Sigmoid colon (tissue), 7 donors: ENCODE measurements around the gene KLK6. TPM values are rescaled to one million over a fixed set of nuclear protein-coding genes. Genes with fewer than 3 reads are reported as not detected.

ENCODE experiments used
- DNase-seq: peaks from one replicate; pipeline ENCODE4 v3.0.0-alpha.2; 2019
- H3K27ac ChIP-seq, 4 donors: fragments of 200-600 bp; sonication (generic); one replicate each; pipeline ENCODE4 v1.5.1; 2016 to 2019; ENCODE audit warnings: mild to moderate bottlenecking in 1 of 4
- H3K27me3 ChIP-seq, 3 donors: fragments of 200-600 bp; sonication (generic); one replicate each; pipeline ENCODE4 v1.5.1; 2019; ENCODE audit warnings: mild to moderate bottlenecking in 1 of 3
- H3K36me3 ChIP-seq, 4 donors: fragments of 200-600 bp; sonication (generic); one replicate each; pipeline ENCODE4 v1.5.1; 2016 to 2019
- H3K4me1 ChIP-seq, 4 donors: fragments of 200-600 bp; sonication (generic); one replicate each; pipeline ENCODE4 v1.5.1; 2017 to 2019
- H3K4me3 ChIP-seq, 4 donors: fragments of 200-600 bp; sonication (generic); one replicate each; pipeline ENCODE4 v1.5.1; 2017 to 2019; ENCODE audit warnings: mild to moderate bottlenecking in 2 of 4, moderate library complexity in 1 of 4
- H3K9me3 ChIP-seq, 4 donors: fragments of 200-600 bp in 3 of 4; sonication (generic) in 3 of 4; one replicate each; pipeline versions ENCODE4 v1.5.1 to v1.6.1; 2013 to 2019
- CTCF ChIP-seq, 4 experiments: fragments of 450-650 bp in 3 of 4; fragments of 200-600 bp in 1 of 4; IDR thresholded peaks; one replicate each; pipeline ENCODE4 v1.5.1; 2016 to 2019; ENCODE audit warnings: antibody characterized with exemption in 4 of 4, mild to moderate bottlenecking in 3 of 4, moderate library complexity in 2 of 4
- EP300 ChIP-seq, 4 donors: sonication (generic); formaldehyde crosslinking; IDR thresholded peaks; one replicate each; pipeline ENCODE4 v1.6.1; 2017; ENCODE audit warnings: antibody characterized with exemption in 4 of 4
- POLR2A ChIP-seq, 2 donors: fragments of 450-650 bp; IDR thresholded peaks; one replicate each; pipeline ENCODE4 v1.6.1; 2016; ENCODE audit warnings: antibody characterized with exemption in 2 of 2, mild to moderate bottlenecking in 2 of 2, moderate library complexity in 2 of 2
- POLR2AphosphoS5 ChIP-seq, 4 donors: sonication (generic); formaldehyde crosslinking; IDR thresholded peaks; one replicate each; pipeline ENCODE4 v1.6.1; 2017; ENCODE audit warnings: antibody characterized with exemption in 4 of 4
- WGBS, 2 donors: extraction: QIAGEN DNeasy Blood & Tissue Kit; methylation state at CpG; one replicate each; pipeline ENCODE4 v1.1.7; 2013; 5-methylcytosine and 5-hydroxymethylcytosine counted together
- intact Hi-C: fragments of 100-400 bp; cut with DNase I; formaldehyde crosslinking; loops from one replicate; pipeline ENCODE4 v1.15.1; 2023
- polyA plus RNA-seq, 3 donors: library from polyadenylated mRNA; stranded (reverse); fragments of 200-250 nt; gene quantifications; one replicate each; pipeline ENCODE4 v1.2.3, GENCODE V29; 2013
- total RNA-seq, 4 donors: library from RNA; depleted of rRNA; stranded (reverse); fragments of >200 nt; gene quantifications; one replicate each; pipeline ENCODE4 v1.1.0, GENCODE V29; 2016
- donor health status: healthy with polysubstance abuse.
- donor health status: Bipolar disorder and iron deficiency.
- donor health status: healthy.

Gene KLK6
- total and polyA plus RNA-seq, 7 donors, result not detected

GRCh38 chr19:50925734-50926133, 43.7 kb downstream of the KLK6 start:
- intact Hi-C loops, result loop anchor here (10.0 kb wide), 1 partner anchor 571 kb away; no protein-coding TSS in a partner anchor
- no peak overlapping the region for H3K4me3 ChIP-seq
- no peak for DNase-seq
- no peak overlapping the region for H3K27ac ChIP-seq
- no peaks in the 10 kb centered on the region for H3K36me3 ChIP-seq
- peaks cover 0 to 49% (median 32%) of the 10 kb centered on the region in 3 donors for H3K27me3 ChIP-seq
- H3K9me3 ChIP-seq, result no peaks in the 10 kb centered on the region
- TF ChIP-seq POLR2AphosphoS5 (IDR thresholded peaks at IDR 0.05) (no peak), CTCF (IDR thresholded peaks at IDR 0.05) (no peak), POLR2A (IDR thresholded peaks at IDR 0.05) (no peak), EP300 (IDR thresholded peaks at IDR 0.05) (no peak)
- WGBS, 2 donors, result 80 to 90% methylated on average over 2 of the region's 2 CpGs
- H3K4me1 ChIP-seq, result peaks cover 0 to 5% (median 0%) of the 10 kb centered on the region in 4 donors

DNA sequence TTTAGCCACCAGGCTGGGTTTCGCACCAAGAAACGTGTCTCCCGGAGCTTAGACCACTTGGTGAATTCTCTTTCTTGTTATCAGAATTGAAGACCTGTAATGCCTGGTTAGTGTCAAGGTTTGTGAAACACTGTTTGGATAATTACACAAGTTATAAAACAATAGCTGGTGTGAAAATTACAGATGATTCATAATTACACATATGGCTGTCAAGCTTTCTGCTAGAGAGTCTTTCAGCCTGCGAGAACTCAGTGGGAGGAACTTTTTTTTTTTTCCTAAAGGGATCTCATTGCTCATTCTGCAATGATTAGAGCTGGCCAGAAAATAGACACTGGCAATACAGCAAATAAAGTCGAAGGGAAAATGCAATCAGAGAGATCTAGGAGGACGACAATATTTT, 44.8 kb downstream of the KLK6 start:
- no peak for DNase-seq
- no peak overlapping the region for H3K27ac ChIP-seq
- peaks cover 0 to 47% (median 29%) of the 10 kb centered on the region in 3 donors for H3K27me3 ChIP-seq
- 51 to 61% methylated on average over 6 of the region's 6 CpGs for WGBS, 2 donors
- no peak overlapping the region for H3K4me3 ChIP-seq
- peaks cover 0 to 5% (median 0%) of the 10 kb centered on the region in 4 donors for H3K4me1 ChIP-seq
- H3K9me3 ChIP-seq, result no peaks in the 10 kb centered on the region
- TF ChIP-seq POLR2A (IDR thresholded peaks at IDR 0.05) (no peak), EP300 (IDR thresholded peaks at IDR 0.05) (no peak), CTCF (IDR thresholded peaks at IDR 0.05) (no peak), POLR2AphosphoS5 (IDR thresholded peaks at IDR 0.05) (no peak)
- H3K36me3 ChIP-seq, result no peaks in the 10 kb centered on the region
- intact Hi-C loops, result loop anchor here (10.0 kb wide), 1 partner anchor 570 kb away; no protein-coding TSS in a partner anchor

- H3K9me3 ChIP-seq, result no peaks in the 10 kb centered on the region
- 27 to 33% methylated on average over 21 of the region's 21 CpGs for WGBS, 2 donors
- no peaks in the 10 kb centered on the region for H3K36me3 ChIP-seq
- DNase-seq, result peak; percentile 80
- TF ChIP-seq CTCF (IDR thresholded peaks at IDR 0.05) (peak; percentile 27 to 78 (median 63)), EP300 (IDR thresholded peaks at IDR 0.05) (no peak), POLR2AphosphoS5 (IDR thresholded peaks at IDR 0.05) (no peak), POLR2A (IDR thresholded peaks at IDR 0.05) (no peak)
- intact Hi-C loops, result loop anchor here (10.0 kb wide), 1 partner anchor 568 kb away; no protein-coding TSS in a partner anchor
- H3K4me3 ChIP-seq, result no peak overlapping the region
- peaks cover 0 to 5% (median 0%) of the 10 kb centered on the region in 4 donors for H3K4me1 ChIP-seq
- H3K27me3 ChIP-seq, result peaks cover 0 to 39% (median 9%) of the 10 kb centered on the region in 3 donors
- no peak overlapping the region for H3K27ac ChIP-seq
These were observed 47.0 kb downstream of the KLK6 start for GRCh38 chr19:50922317-50922853.

DNA sequence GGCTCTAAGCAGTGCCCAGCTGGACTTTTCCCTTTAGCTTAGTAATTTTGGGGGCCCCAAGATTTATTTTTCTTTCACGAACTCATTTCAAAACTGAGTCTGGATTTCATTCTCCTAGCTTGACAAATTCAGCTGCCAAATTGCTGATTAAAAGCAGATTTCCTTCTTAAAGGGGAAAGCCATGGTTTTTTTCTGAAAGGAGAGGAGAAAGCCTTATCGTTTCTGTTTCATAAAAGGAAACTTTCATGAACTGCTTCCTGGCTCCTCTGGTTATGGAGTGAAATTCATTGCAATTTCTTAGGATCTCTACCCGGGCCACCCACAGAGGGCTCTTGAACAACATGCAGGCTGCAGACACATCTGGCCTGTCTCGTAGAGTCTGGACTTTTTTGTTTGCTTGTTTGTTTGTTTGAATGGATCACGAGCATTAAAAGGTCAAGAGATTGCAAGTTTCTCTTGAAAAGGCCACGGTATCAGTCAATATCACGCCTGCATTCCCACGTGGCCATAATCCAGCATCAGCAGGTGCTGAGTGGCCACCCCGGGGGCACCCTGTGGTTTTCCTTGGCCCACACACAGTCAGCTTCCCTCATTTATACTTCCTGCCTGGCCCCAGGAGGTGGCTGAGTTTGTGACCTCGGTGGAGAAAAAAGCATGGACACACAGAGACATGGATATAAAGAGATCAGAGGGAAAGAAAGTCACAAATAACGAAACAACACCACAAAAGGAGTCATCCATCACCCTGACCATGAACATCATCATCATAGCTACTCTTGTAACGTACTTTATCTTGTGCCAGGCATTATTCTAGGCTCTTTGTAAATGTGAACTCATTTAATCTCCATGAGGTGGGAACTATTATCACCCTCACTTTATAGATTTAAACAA, 47.7 kb downstream of the KLK6 start:
- no peak overlapping the region for H3K4me3 ChIP-seq
- H3K4me1 ChIP-seq, result peaks cover 0 to 5% (median 0%) of the 10 kb centered on the region in 4 donors
- 7 to 8% methylated on average over 12 of the region's 12 CpGs for WGBS, 2 donors
- intact Hi-C loops, result loop anchor here (10.0 kb wide), 1 partner anchor 567 kb away; no protein-coding TSS in a partner anchor
- H3K27me3 ChIP-seq, result peaks cover 0 to 45% (median 8%) of the 10 kb centered on the region in 3 donors
- H3K27ac ChIP-seq, result no peak overlapping the region
- TF ChIP-seq POLR2AphosphoS5 (IDR thresholded peaks at IDR 0.05) (no peak), EP300 (IDR thresholded peaks at IDR 0.05) (no peak), CTCF (IDR thresholded peaks at IDR 0.05) (no peak), POLR2A (IDR thresholded peaks at IDR 0.05) (no peak)
- H3K36me3 ChIP-seq, result no peaks in the 10 kb centered on the region
- no peak for DNase-seq
- H3K9me3 ChIP-seq, result no peaks in the 10 kb centered on the region
